ENCODE results near the gene TK1.

- TF ChIP-seq, protein P1, sequence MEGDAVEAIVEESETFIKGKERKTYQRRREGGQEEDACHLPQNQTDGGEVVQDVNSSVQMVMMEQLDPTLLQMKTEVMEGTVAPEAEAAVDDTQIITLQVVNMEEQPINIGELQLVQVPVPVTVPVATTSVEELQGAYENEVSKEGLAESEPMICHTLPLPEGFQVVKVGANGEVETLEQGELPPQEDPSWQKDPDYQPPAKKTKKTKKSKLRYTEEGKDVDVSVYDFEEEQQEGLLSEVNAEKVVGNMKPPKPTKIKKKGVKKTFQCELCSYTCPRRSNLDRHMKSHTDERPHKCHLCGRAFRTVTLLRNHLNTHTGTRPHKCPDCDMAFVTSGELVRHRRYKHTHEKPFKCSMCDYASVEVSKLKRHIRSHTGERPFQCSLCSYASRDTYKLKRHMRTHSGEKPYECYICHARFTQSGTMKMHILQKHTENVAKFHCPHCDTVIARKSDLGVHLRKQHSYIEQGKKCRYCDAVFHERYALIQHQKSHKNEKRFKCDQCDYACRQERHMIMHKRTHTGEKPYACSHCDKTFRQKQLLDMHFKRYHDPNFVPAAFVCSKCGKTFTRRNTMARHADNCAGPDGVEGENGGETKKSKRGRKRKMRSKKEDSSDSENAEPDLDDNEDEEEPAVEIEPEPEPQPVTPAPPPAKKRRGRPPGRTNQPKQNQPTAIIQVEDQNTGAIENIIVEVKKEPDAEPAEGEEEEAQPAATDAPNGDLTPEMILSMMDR (IDR thresholded peaks at IDR 0.05), result no peak
- TF ChIP-seq POLR2A (IDR thresholded peaks at IDR 0.05), result no peak
Measured at GRCh38 chr17:78206298-78206697, 19.4 kb upstream of the TK1 start.
